HG02884 (cell line): Measurements from ENCODE around the gene RASGEF1B.

ENCODE experiments used
- ATAC-seq: cut with Tn5 transposase; IDR thresholded peaks from one replicate; pipeline ENCODE4 v1.9.1; 2021; ENCODE audit warnings: mild to moderate bottlenecking, moderate library complexity; ENCODE audit not compliant: unreplicated experiment

The RASGEF1B gene

GRCh38 chr4:81399306-81400086 lies 72.2 kb downstream of the RASGEF1B start:
- ATAC-seq, result no peak

- no peak for ATAC-seq
These were observed 73.3 kb downstream of the RASGEF1B start for GRCh38 chr4:81398379-81398778.

DNA sequence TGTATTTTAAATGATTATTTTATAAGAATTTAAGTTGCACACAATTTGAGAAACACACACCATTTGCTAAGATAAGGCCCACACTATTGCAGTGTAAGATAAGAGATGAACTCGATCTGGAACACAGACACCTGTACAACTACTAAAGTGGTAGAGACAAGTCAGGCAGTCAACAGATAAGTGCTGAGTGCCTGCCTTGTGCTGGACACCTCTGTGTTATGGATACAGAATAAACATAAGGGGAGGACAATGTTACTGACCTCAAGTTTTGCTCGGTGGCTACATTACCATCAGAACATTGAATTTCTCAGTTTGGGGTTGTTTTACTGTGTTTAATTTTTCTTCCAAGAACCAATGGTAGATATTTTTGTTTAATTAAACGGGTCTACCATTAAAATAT lies 74.1 kb downstream of the RASGEF1B start:
- ATAC-seq, result no peak

DNA sequence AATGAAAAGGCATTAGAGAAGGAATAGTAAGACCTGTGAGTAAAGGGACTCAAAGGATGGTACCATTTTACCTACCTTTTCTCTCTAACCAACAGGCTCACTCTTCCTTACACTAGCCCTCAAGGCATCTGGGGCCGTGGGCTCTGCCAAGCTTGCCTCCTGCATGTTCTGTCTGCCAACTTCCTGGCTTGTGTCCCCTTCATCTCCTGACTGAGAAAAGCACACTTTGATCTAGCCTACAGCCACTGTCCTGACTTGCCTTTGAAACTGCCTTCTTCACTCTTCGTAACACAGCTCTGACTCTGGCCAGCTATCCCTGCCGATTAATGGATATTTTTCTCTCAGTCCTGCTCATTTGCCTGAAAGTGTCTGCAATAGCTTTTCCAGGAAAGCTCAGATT lies 76.5 kb downstream of the RASGEF1B start:
- no peak for ATAC-seq

DNA sequence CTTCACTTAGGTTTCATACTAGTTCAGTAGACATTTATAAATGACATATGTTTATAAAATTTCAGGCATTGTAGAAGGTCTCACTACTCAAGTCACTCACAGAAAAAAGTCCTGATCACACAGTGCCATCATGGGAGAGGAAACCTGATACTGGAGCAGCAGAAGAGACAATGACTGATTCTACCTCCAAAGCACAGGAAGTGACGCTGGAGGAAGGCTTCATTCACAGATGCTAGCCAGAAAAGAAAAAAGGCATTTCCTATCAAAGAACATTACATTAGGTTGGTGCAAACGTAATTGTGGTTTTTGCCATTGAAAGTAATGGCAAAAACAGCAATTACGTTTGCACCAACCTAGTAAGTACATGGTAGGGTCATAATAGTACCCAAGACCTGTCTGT lies 79.5 kb downstream of the RASGEF1B start:
- ATAC-seq, result no peak

DNA sequence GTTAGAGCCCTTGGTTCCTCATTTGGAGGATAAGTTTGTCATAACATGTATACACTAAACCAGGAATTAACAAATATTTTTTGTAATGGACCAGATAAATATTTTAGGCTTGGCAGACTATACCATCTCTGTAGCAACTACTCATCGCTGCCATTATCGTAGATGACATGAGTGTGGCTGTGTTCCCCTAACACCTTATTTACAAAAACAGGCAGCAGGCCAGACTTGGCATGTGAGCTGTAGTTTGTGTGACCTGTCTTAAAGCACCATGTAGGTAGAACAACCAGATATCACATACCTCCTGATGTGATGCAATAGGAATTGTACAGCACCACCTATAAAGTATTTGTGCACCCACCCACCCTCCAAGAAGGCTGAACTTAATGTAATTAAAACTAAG lies 82.0 kb downstream of the RASGEF1B start:
- ATAC-seq, result no peak

- no peak for ATAC-seq
These were observed 91.3 kb downstream of the RASGEF1B start for GRCh38 chr4:81380437-81380836.

- ATAC-seq, result no peak
These were observed 93.3 kb downstream of the RASGEF1B start for GRCh38 chr4:81378386-81378785.

GRCh38 chr4:81377191-81377590 lies 94.5 kb downstream of the RASGEF1B start:
- ATAC-seq, result no peak

DNA sequence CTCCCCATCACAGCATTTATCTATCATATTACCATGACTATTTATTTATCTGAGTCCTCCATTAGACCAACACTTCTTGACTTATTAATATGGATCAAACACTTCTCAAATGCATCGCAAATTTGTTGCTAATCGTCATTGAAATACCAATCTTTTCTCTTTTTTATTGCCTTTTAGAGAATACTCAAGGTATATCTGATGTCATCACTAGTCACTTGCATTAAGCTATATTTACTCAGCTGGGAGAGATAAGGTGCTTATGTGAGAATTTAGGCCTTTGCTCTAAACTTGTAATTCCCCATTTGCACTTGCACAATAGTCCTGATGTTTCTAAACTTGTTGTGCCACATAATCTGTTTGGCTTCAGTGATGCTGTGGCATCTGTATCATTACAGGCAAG lies 95.0 kb downstream of the RASGEF1B start:
- no peak for ATAC-seq
